T-cell (primary cell): Measurements from ENCODE around the gene RAP1GAP2. TPM values are rescaled to one million over a fixed set of nuclear protein-coding genes. Genes with fewer than 3 reads are reported as not detected.

Source experiments
- ATAC-seq, 4 experiments: fragments of 200-7000 bp in 3 of 4; fragments of 150-1000 bp in 1 of 4; cut with Tn5 transposase; replicated peaks in 1 of 4; 1 replicate in 3 of 4; 2 replicates in 1 of 4; pipeline ENCODE4 v1.10.0; 2021; ENCODE audit warnings: moderate library complexity in 3 of 4, mild to moderate bottlenecking in 2 of 4, moderate number of reproducible peaks in 1 of 4
- CTCF ChIA-PET, 2 donors: fragments of 300-600 bp; sonication (Branson Sonifier 250); formaldehyde crosslinking; loops; one replicate each; lab custom pipeline; 2022; ENCODE audit warnings: antibody characterized with exemption in 2 of 2; lab: Charles Lee
- POLR2A ChIA-PET, 2 donors: fragments of 300-600 bp; sonication (Branson Sonifier 250); formaldehyde crosslinking; loops; one replicate each; lab custom pipeline; 2022; ENCODE audit warnings: antibody characterized with exemption in 2 of 2; lab: Charles Lee
- DNase-seq, 35 experiments: peaks; one replicate each; pipeline versions ENCODE4 v3.0.0 to v3.0.0-alpha.2; 2013 to 2023
- H3K27ac ChIP-seq: one replicate; pipeline ENCODE4 v1.5.1; 2013; ENCODE audit warnings: low read length
- H3K27me3 ChIP-seq, 2 experiments: replicated peaks in 1 of 2; 1 replicate in 1 of 2; 2 replicates in 1 of 2; pipeline versions ENCODE4 v1.6.1 to v1.7.0; 2013; ENCODE audit warnings: low read length in 1 of 2, mixed read lengths in 1 of 2; ENCODE audit not compliant: control insufficient read depth in 2 of 2, insufficient read depth in 2 of 2; ENCODE audit errors: extremely low read depth in 1 of 2
- H3K36me3 ChIP-seq, 2 donors: 1 replicate in 1 of 2; 2 replicates in 1 of 2; pipeline versions ENCODE4 v1.6.1 to v1.7.0; 2013; ENCODE audit warnings: low read length in 1 of 2; ENCODE audit not compliant: control insufficient read depth in 2 of 2, insufficient read depth in 1 of 2; ENCODE audit errors: extremely low read depth in 1 of 2
- H3K4me1 ChIP-seq, 2 experiments: 1 replicate in 1 of 2; 2 replicates in 1 of 2; pipeline versions ENCODE4 v1.6.1 to v1.7.0; 2013; ENCODE audit warnings: low read length in 2 of 2, mixed read lengths in 1 of 2; ENCODE audit not compliant: insufficient read depth in 2 of 2, control insufficient read depth in 1 of 2; ENCODE audit errors: extremely low read depth in 1 of 2
- H3K4me3 ChIP-seq, 2 donors: 1 replicate in 1 of 2; 2 replicates in 1 of 2; pipeline versions ENCODE4 v1.5.1 to v1.7.0; 2013; ENCODE audit warnings: mild to moderate bottlenecking in 2 of 2, low read length in 1 of 2, moderate library complexity in 1 of 2; ENCODE audit not compliant: control insufficient read depth in 1 of 2; ENCODE audit errors: extremely low read depth in 1 of 2
- H3K9me3 ChIP-seq: 2 replicates; pipeline ENCODE4 v1.7.0; 2013
- H3K27ac Mint-ChIP-seq, 2 donors: one replicate each; pipeline ENCODE4 v1.8.0; 2020 to 2021; ENCODE audit warnings: mild to moderate bottlenecking in 2 of 2, mixed read lengths in 2 of 2
- H3K27me3 Mint-ChIP-seq, 2 donors: one replicate each; pipeline ENCODE4 v1.8.0; 2021 to 2022; ENCODE audit warnings: mixed read lengths in 2 of 2
- H3K36me3 Mint-ChIP-seq: one replicate; pipeline ENCODE4 v1.8.0; 2021; ENCODE audit warnings: mixed read lengths
- H3K4me1 Mint-ChIP-seq, 3 donors: one replicate each; pipeline ENCODE4 v1.8.0; 2020 to 2022; ENCODE audit warnings: mixed read lengths in 3 of 3, mild to moderate bottlenecking in 1 of 3
- H3K4me3 Mint-ChIP-seq, 3 donors: one replicate each; pipeline ENCODE4 v1.8.0; 2020 to 2022; ENCODE audit warnings: mild to moderate bottlenecking in 3 of 3, mixed read lengths in 3 of 3, moderate library complexity in 3 of 3
- H3K9me3 Mint-ChIP-seq, 3 donors: one replicate each; pipeline ENCODE4 v1.8.0; 2020 to 2022; ENCODE audit warnings: mixed read lengths in 3 of 3
- WGBS: methylation state at CpG from one replicate; pipeline ENCODE4 v1.1.5; 2013; ENCODE audit warnings: missing lambda C conversion rate; ENCODE audit not compliant: insufficient coverage; 5-methylcytosine and 5-hydroxymethylcytosine counted together
- total RNA-seq, 35 experiments: library from RNA in 6 of 35; stranded (reverse) in 6 of 35; fragments of 120-200 nt in 1 of 35; gene quantifications; one replicate each; pipeline versions ENCODE4 v1.2.1 to v1.2.4 and lab custom pipeline; 2013 to 2026

Gene RAP1GAP2
- total RNA-seq, 5 donors from 2014 or later (not counting 1 experiment from before 2014, with no cell fraction given): 8.0 to 77.7 (median 13.3) TPM

DNA sequence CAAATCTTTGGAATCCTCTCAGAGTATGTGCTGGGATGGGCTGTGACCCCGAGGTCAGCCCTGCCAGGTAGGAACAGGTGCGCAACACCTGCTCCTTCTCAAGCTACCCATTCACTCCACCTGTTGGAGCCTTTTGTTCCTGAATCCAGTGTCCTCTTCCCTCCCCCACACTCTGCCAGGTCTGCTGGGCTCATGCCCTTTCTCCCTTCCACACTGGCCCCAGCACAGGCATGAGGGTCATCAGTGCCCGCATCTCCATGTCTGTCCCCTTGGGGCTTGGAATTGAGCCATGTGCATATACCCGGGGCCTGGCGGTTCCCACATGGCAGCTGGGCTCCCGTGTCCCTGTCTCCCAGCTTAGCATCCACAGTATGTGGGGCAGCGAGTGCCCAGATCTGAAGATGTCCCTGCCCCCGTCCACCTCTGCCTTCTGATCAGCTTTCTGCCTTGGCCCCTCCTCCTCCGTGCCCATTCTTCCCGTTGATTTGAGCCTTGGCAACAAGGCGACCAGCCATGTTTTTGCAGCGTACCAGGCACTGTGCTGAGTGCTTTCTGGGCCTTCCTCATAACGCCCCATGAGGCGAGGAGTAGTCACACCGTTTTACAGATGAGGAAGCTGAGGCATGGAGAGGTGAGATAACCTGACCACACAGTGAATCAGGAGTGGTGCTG is 102.2 kb downstream of the RAP1GAP2 start:
- peaks cover 0 to 11% (median 10%) of the 10 kb centered on the region in 3 donors for H3K4me1 Mint-ChIP-seq
- Histone ChIP-seq H3K9me3 (no peaks in the 10 kb centered on the region), H3K27me3 (no peaks in the 10 kb centered on the region), H3K4me3 (no peak overlapping the region), H3K27ac (no peak overlapping the region), H3K36me3 (peaks cover 0 to 9% of the 10 kb centered on the region in 2 donors), H3K4me1 (peaks cover 0 to 10% of the 10 kb centered on the region in 2 experiments)
- WGBS: 89% methylated on average over 14 of the region's 15 CpGs
- POLR2A ChIA-PET: no interaction called here
- H3K27ac Mint-ChIP-seq: no peak overlapping the region
- ATAC-seq (no peak), DNase-seq (no peak)
- no peaks in the 10 kb centered on the region for H3K9me3 Mint-ChIP-seq
- H3K36me3 Mint-ChIP-seq: peaks cover 20% of the 10 kb centered on the region
- H3K4me3 Mint-ChIP-seq: no peak overlapping the region
- CTCF ChIA-PET: no interaction called here
- no peaks in the 10 kb centered on the region for H3K27me3 Mint-ChIP-seq

- no peak overlapping the region for H3K4me3 Mint-ChIP-seq
Measured at GRCh38 chr17:2899906-2900305, 103.7 kb downstream of the RAP1GAP2 start.

DNA sequence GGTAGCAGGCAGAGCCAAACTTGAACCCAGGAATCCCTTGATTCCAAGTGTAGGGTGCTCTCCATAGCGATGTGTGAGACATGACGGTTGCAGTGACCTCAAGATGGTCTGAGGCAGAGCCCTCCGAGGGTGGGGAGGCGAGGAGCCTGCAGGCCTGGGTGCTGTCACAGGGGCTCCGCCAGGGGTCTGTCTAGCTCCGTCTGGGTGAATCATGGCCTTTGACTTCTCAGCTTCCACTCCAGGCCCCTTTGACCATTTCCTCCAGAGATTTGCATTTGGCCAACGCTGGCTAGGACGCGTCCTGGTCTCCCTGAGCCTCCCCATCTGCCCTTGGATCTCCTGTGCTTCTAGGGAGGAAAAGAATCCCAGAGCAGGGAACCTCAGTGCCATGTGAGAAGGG is 104.6 kb downstream of the RAP1GAP2 start:
- ChIA-PET CTCF (no interaction called here), POLR2A (no interaction called here)
- 95% methylated on average over 9 of the region's 9 CpGs for WGBS
- no peaks in the 10 kb centered on the region for H3K27me3 ChIP-seq
- DNase-seq (no peak), ATAC-seq (no peak)
- Mint-ChIP-seq H3K9me3 (no peaks in the 10 kb centered on the region), H3K27me3 (no peaks in the 10 kb centered on the region), H3K27ac (no peak overlapping the region), H3K4me3 (no peak overlapping the region), H3K36me3 (peaks cover 17% of the 10 kb centered on the region), H3K4me1 (peaks cover 2 to 13% (median 4%) of the 10 kb centered on the region in 3 donors)
- H3K36me3 ChIP-seq: peaks cover 0 to 10% of the 10 kb centered on the region in 2 donors
- H3K4me1 ChIP-seq: peaks cover 0 to 24% of the 10 kb centered on the region in 2 experiments
- no peak overlapping the region for H3K4me3 ChIP-seq
- no peaks in the 10 kb centered on the region for H3K9me3 ChIP-seq
- H3K27ac ChIP-seq: no peak overlapping the region

More at GRCh38 chr17:2899906-2900305, 103.7 kb downstream of the RAP1GAP2 start:
- CTCF ChIA-PET: interaction anchor here in 1 of 2 donors (0.7 kb wide), 1 partner anchor 62 kb away, joined by 13 read pairs; no protein-coding TSS in a partner anchor
- H3K9me3 Mint-ChIP-seq: no peaks in the 10 kb centered on the region
- Histone ChIP-seq H3K4me1 (peaks cover 0 to 15% of the 10 kb centered on the region in 2 experiments), H3K9me3 (no peaks in the 10 kb centered on the region), H3K27ac (no peak overlapping the region), H3K4me3 (no peak overlapping the region), H3K36me3 (peaks cover 0 to 5% of the 10 kb centered on the region in 2 donors), H3K27me3 (no peaks in the 10 kb centered on the region)
- H3K27ac Mint-ChIP-seq: no peak overlapping the region
- peaks cover 0 to 10% (median 5%) of the 10 kb centered on the region in 3 donors for H3K4me1 Mint-ChIP-seq
- ATAC-seq: no peak
- DNase-seq: no peak
- peaks cover 14% of the 10 kb centered on the region for H3K36me3 Mint-ChIP-seq
- 83% methylated on average over 8 of the region's 9 CpGs for WGBS
- POLR2A ChIA-PET: no interaction called here
- H3K27me3 Mint-ChIP-seq: no peaks in the 10 kb centered on the region

- peaks cover 18% of the 10 kb centered on the region for H3K36me3 Mint-ChIP-seq
- no peak overlapping the region for H3K4me3 Mint-ChIP-seq
- DNase-seq (no peak), ATAC-seq (no peak)
- Histone ChIP-seq H3K27ac (no peak overlapping the region), H3K4me3 (no peak overlapping the region), H3K36me3 (peaks cover 3 to 17% of the 10 kb centered on the region in 2 donors), H3K9me3 (no peaks in the 10 kb centered on the region), H3K27me3 (no peaks in the 10 kb centered on the region), H3K4me1 (peaks cover 0 to 25% of the 10 kb centered on the region in 2 experiments)
- no peaks in the 10 kb centered on the region for H3K9me3 Mint-ChIP-seq
- 100% methylated on average over 3 of the region's 4 CpGs for WGBS
- no peaks in the 10 kb centered on the region for H3K27me3 Mint-ChIP-seq
- no peak overlapping the region for H3K27ac Mint-ChIP-seq
- POLR2A ChIA-PET: no interaction called here
- H3K4me1 Mint-ChIP-seq: peaks cover 2 to 11% (median 4%) of the 10 kb centered on the region in 3 donors
- CTCF ChIA-PET: no interaction called here
Measured at GRCh38 chr17:2901582-2901981, 105.3 kb downstream of the RAP1GAP2 start.

DNA sequence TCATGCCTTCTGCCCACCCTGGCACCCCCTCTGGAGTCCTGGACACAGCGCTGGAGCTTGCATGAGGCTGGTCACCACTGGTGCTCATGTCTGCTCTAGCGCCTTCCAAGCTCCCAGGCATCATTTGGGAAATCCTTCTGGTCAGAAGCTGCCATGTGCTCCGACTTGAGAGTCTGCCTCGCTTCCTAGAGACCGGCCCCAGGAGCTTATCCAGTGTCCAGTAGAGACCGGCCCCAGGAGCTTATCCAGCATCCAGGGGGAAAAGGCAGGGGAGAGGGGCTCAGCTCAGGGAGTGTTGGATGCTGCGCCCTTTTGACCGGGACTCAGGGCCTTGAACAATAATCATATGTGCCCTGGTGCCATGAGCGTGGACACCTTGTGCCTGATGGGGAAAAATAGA is 106.3 kb downstream of the RAP1GAP2 start:
- CTCF ChIA-PET: no interaction called here
- H3K4me1 ChIP-seq: peaks cover 0 to 25% of the 10 kb centered on the region in 2 experiments
- Mint-ChIP-seq H3K27ac (no peak overlapping the region), H3K4me3 (no peak overlapping the region), H3K27me3 (no peaks in the 10 kb centered on the region), H3K36me3 (peaks cover 27% of the 10 kb centered on the region), H3K4me1 (peaks cover 2 to 10% (median 4%) of the 10 kb centered on the region in 3 donors), H3K9me3 (no peaks in the 10 kb centered on the region)
- ATAC-seq (no peak), DNase-seq (no peak)
- H3K27me3 ChIP-seq: no peaks in the 10 kb centered on the region
- no peaks in the 10 kb centered on the region for H3K9me3 ChIP-seq
- POLR2A ChIA-PET: no interaction called here
- no peak overlapping the region for H3K4me3 ChIP-seq
- H3K36me3 ChIP-seq: peaks cover 3 to 26% of the 10 kb centered on the region in 2 donors
- H3K27ac ChIP-seq: no peak overlapping the region
- WGBS: 100% methylated on average over 3 of the region's 9 CpGs

DNA sequence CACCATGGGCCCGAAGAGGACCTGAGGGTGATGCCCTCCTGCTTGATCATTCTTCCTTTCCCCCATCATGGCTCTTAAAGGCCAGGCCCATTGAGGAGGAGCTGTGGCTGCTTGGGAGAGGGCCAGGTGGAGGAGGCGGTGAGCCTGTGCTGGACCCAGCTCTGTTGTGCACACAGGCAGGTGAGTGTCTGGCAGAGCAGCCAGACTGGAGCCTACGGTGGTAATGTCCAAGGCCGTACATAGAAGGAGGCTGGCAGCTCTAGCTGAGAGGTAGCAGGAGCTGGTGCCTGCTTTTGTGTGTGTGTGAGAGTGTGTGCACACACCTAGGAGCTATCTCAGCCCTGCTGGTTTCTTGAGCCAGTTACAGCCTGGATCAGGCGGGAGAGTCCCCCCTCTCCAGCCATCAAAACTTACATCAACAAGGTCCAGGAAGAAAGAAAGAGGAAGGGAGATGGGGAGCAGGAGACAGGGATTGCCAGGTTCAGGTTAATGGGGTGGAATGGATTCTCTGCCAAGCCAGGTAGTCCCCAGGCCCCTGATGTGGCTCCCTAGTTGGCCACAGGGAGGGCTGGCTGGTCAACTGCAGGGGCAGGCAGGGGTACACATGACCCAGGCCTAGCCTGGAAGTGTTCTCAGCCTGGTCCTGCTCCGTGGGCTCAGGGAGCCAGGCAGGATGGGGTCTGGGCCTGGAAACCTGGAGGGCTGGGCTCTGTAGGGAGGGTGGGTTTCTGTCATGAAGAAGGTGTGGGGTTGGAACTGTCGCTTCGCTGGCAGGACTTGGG is 107.1 kb downstream of the RAP1GAP2 start:
- Mint-ChIP-seq H3K27me3 (no peaks in the 10 kb centered on the region), H3K36me3 (peaks cover 31% of the 10 kb centered on the region), H3K4me1 (peaks cover 2 to 14% (median 9%) of the 10 kb centered on the region in 3 donors), H3K27ac (no peak overlapping the region), H3K4me3 (no peak overlapping the region), H3K9me3 (no peaks in the 10 kb centered on the region)
- DNase-seq: no peak
- Histone ChIP-seq H3K36me3 (peaks cover 3 to 30% of the 10 kb centered on the region in 2 donors), H3K9me3 (no peaks in the 10 kb centered on the region), H3K27me3 (no peaks in the 10 kb centered on the region), H3K4me3 (no peak overlapping the region), H3K4me1 (peaks cover 0 to 31% of the 10 kb centered on the region in 2 experiments), H3K27ac (no peak overlapping the region)
- CTCF ChIA-PET: no interaction called here
- POLR2A ChIA-PET: no interaction called here
- ATAC-seq: no peak
- WGBS: 100% methylated on average over 3 of the region's 8 CpGs
